SW 1271 (cell line): ENCODE results near the gene LCMT1.
"Not testable (repeated sequence)": the region's sequence is repeated elsewhere in the genome, so short reads cannot be mapped to it uniquely, and the experiment has no call there.

Experiments used
- DNase-seq, 2 experiments: peaks; one replicate each; lab custom pipeline; 2025; lab: John Stamatoyannopoulos, UW

Gene LCMT1

GRCh38 chr16:25095636-25096035 is 15.9 kb upstream of the LCMT1 start:
- DNase-seq = no peak

GRCh38 chr16:25097276-25097975 is 14.1 kb upstream of the LCMT1 start:
- DNase-seq = no peak

- DNase-seq = no peak
Observed at GRCh38 chr16:25100511-25100910, 11.0 kb upstream of the LCMT1 start.

GRCh38 chr16:25106567-25107465 is 4.7 kb upstream of the LCMT1 start:
- peak; percentile 36 to 83 for DNase-seq

- DNase-seq = no peak
Observed at GRCh38 chr16:25107466-25107792, 4.1 kb upstream of the LCMT1 start.

- DNase-seq = peak in 1 of 2 experiments; percentile 9
Observed at GRCh38 chr16:25108054-25108453, 3.5 kb upstream of the LCMT1 start.

GRCh38 chr16:25109643-25110042 is 1.9 kb upstream of the LCMT1 start:
- DNase-seq = peak; percentile 53 to 63

GRCh38 chr16:25110387-25110947 is 1.1 kb upstream of the LCMT1 start:
- no peak for DNase-seq

GRCh38 chr16:25114121-25114520 is 2.6 kb downstream of the LCMT1 start:
- no peak for DNase-seq

GRCh38 chr16:25118851-25119578 is 7.5 kb downstream of the LCMT1 start:
- no peak for DNase-seq

GRCh38 chr16:25121824-25122600 is 10.5 kb downstream of the LCMT1 start:
- no peak for DNase-seq

- no peak for DNase-seq
Observed at GRCh38 chr16:25124503-25124902, 13.0 kb downstream of the LCMT1 start.

- not testable (repeated sequence) for DNase-seq
Observed at GRCh38 chr16:25126086-25126666, 14.6 kb downstream of the LCMT1 start.

GRCh38 chr16:25126820-25127232 is 15.3 kb downstream of the LCMT1 start:
- peak in 1 of 2 experiments; percentile 59 for DNase-seq

GRCh38 chr16:25132751-25133150 is 21.2 kb downstream of the LCMT1 start:
- not testable (repeated sequence) for DNase-seq

- no peak for DNase-seq
Observed at GRCh38 chr16:25134166-25134700, 22.7 kb downstream of the LCMT1 start.

GRCh38 chr16:25135254-25135878 is 23.8 kb downstream of the LCMT1 start:
- no peak for DNase-seq

- DNase-seq = no peak
Observed at GRCh38 chr16:25138130-25138529, 26.6 kb downstream of the LCMT1 start.

- no peak for DNase-seq
Observed at GRCh38 chr16:25140459-25140858, 28.9 kb downstream of the LCMT1 start.

GRCh38 chr16:25141648-25142047 is 30.1 kb downstream of the LCMT1 start:
- DNase-seq = no peak
